IMR-90 (cell line): Measurements from ENCODE around the gene JPH3. TPM values are rescaled to one million over a fixed set of nuclear protein-coding genes. Genes with fewer than 3 reads are reported as not detected.

ENCODE experiments used
- ATAC-seq: fragments of 200-7000 bp; cut with Tn5 transposase; 2 replicates; pipeline ENCODE4 v1.9.1; 2020; ENCODE audit warnings: low read depth, mild to moderate bottlenecking, moderate library complexity
- BruUV-seq: library from RNA; stranded (reverse); fragments of 400-500 nt; replicated peaks from 2 replicates; lab custom pipeline; 2021; lab: Mats Ljungman, UMichigan
- CTCF ChIA-PET: fragments of 300-600 bp; formaldehyde crosslinking; extraction: SDS; loops from one replicate; lab custom pipeline; 2021; ENCODE audit warnings: antibody characterized with exemption; lab: Yijun Ruan, JAX
- POLR2A ChIA-PET: fragments of 300-600 bp; sonication (Branson Sonifier 250); formaldehyde crosslinking; loops from one replicate; lab custom pipeline; 2022; ENCODE audit warnings: antibody characterized with exemption; ENCODE audit not compliant: unreplicated experiment; lab: Charles Lee
- DNase-seq: peaks from one replicate; pipeline ENCODE4 v3.0.0; 2013
- H2AFZ ChIP-seq: replicated peaks from 2 replicates; pipeline ENCODE3; 2013; ENCODE audit warnings: low read length, mild to moderate bottlenecking; ENCODE audit not compliant: poor library complexity
- H2AK5ac ChIP-seq: 2 replicates; pipeline ENCODE4 v1.6.1; 2013; ENCODE audit warnings: low read depth, low read length, inconsistent platforms
- H2AK9ac ChIP-seq: replicated peaks from 2 replicates; pipeline ENCODE3; 2013; ENCODE audit warnings: mild to moderate bottlenecking, low read depth, low read length, moderate library complexity; ENCODE audit not compliant: poor library complexity
- H2BK120ac ChIP-seq: 2 replicates; pipeline ENCODE4 v1.6.1; 2013; ENCODE audit warnings: low read depth, low read length, inconsistent platforms
- H2BK15ac ChIP-seq: 3 replicates; pipeline ENCODE4 v1.6.1; 2013; ENCODE audit warnings: low read depth, low read length, inconsistent platforms
- H2BK20ac ChIP-seq: 2 replicates; pipeline ENCODE4 v1.6.1; 2013; ENCODE audit warnings: low read depth, mild to moderate bottlenecking, inconsistent platforms, low read length, moderate library complexity
- H2BK5ac ChIP-seq: 2 replicates; pipeline ENCODE4 v1.6.1; 2013; ENCODE audit warnings: mild to moderate bottlenecking, low read depth, low read length, inconsistent platforms; ENCODE audit not compliant: poor library complexity, severe bottlenecking
- H3K14ac ChIP-seq: replicated peaks from 2 replicates; pipeline ENCODE4 v1.6.1; 2013; ENCODE audit warnings: low read depth, low read length, inconsistent platforms
- H3K18ac ChIP-seq: 2 replicates; pipeline ENCODE4 v1.6.1; 2013; ENCODE audit warnings: low read depth, low read length, control low read depth
- H3K23ac ChIP-seq: 2 replicates; pipeline ENCODE4 v1.6.1; 2013; ENCODE audit warnings: low read depth, low read length, inconsistent platforms
- H3K27ac ChIP-seq: 2 replicates; pipeline ENCODE4 v1.5.1; 2013; ENCODE audit warnings: mild to moderate bottlenecking, control low read depth, low read length; ENCODE audit not compliant: insufficient read depth
- H3K27me3 ChIP-seq: 2 replicates; pipeline ENCODE4 v1.6.1; 2013; ENCODE audit warnings: low read length; ENCODE audit not compliant: control insufficient read depth, insufficient read depth
- H3K36me3 ChIP-seq: 2 replicates; pipeline ENCODE4 v1.6.1; 2013; ENCODE audit warnings: low read length, mixed read lengths; ENCODE audit not compliant: control insufficient read depth, insufficient read depth
- H3K4ac ChIP-seq: 2 replicates; pipeline ENCODE4 v1.6.1; 2013; ENCODE audit warnings: low read depth, low read length, inconsistent platforms
- H3K4me1 ChIP-seq: 2 replicates; pipeline ENCODE4 v1.6.1; 2013; ENCODE audit warnings: low read length, mixed read lengths; ENCODE audit not compliant: control insufficient read depth, insufficient read depth
- H3K4me2 ChIP-seq: 2 replicates; pipeline ENCODE4 v1.6.1; 2013; ENCODE audit warnings: low read depth, mild to moderate bottlenecking, control low read depth, low read length, moderate library complexity
- H3K4me3 ChIP-seq: 2 replicates; pipeline ENCODE4 v1.5.1; 2013; ENCODE audit warnings: low read depth, mild to moderate bottlenecking, control low read depth, low read length, moderate library complexity; ENCODE audit not compliant: insufficient read depth
- H3K56ac ChIP-seq: 2 replicates; pipeline ENCODE4 v1.6.1; 2013; ENCODE audit warnings: low read length, inconsistent platforms; ENCODE audit not compliant: insufficient read depth; ENCODE audit errors: extremely low read depth
- H3K79me1 ChIP-seq, 2 experiments: 2 replicates each; pipeline ENCODE4 v1.6.1; 2013; ENCODE audit warnings: low read length in 2 of 2, inconsistent platforms in 1 of 2, low read depth in 1 of 2
- H3K9ac ChIP-seq: 2 replicates; pipeline ENCODE4 v1.6.1; 2013; ENCODE audit warnings: low read depth, low read length, control low read depth
- H3K9me1 ChIP-seq: 2 replicates; pipeline ENCODE4 v1.6.1; 2013; ENCODE audit warnings: low read length, inconsistent platforms; ENCODE audit not compliant: insufficient read depth
- H3K9me3 ChIP-seq: 2 replicates; pipeline ENCODE4 v1.6.1; 2013; ENCODE audit warnings: low read length; ENCODE audit not compliant: control insufficient read depth, insufficient read depth
- H4K20me1 ChIP-seq: 2 replicates; pipeline ENCODE4 v1.6.1; 2013; ENCODE audit warnings: low read length, inconsistent platforms; ENCODE audit not compliant: insufficient read depth
- H4K5ac ChIP-seq: 2 replicates; pipeline ENCODE4 v1.6.1; 2013; ENCODE audit warnings: mild to moderate bottlenecking, low read depth, low read length, control low read depth
- H4K8ac ChIP-seq, 2 experiments: 2 replicates each; pipeline ENCODE4 v1.6.1; 2013; ENCODE audit warnings: low read depth in 2 of 2, low read length in 2 of 2, control low read depth in 1 of 2, inconsistent platforms in 1 of 2
- H4K91ac ChIP-seq: 2 replicates; pipeline ENCODE4 v1.6.1; 2013; ENCODE audit warnings: low read depth, low read length, inconsistent platforms; ENCODE audit not compliant: insufficient read depth
- BHLHE40 ChIP-seq: fragments of 150-350 bp; IDR thresholded peaks from 2 replicates; pipeline ENCODE4 v1.6.1; 2016; ENCODE audit warnings: mild to moderate bottlenecking, low read depth, low read length
- CHD1 ChIP-seq: IDR thresholded peaks from 2 replicates; pipeline ENCODE4 v1.6.1; 2012; ENCODE audit warnings: low read depth, low read length, improper control_type of control experiment
- FOS ChIP-seq: fragments of 150-350 bp; IDR thresholded peaks from 2 replicates; pipeline ENCODE4 v1.6.1; 2016; ENCODE audit warnings: low read depth, low read length
- MAFK ChIP-seq: IDR thresholded peaks from 2 replicates; pipeline ENCODE4 v1.6.1; 2012; ENCODE audit warnings: low read depth, low read length, improper control_type of control experiment
- MAZ ChIP-seq: IDR thresholded peaks from 2 replicates; pipeline ENCODE4 v1.6.1; 2012; ENCODE audit warnings: low read depth, mild to moderate bottlenecking, low read length, improper control_type of control experiment, moderate library complexity, borderline replicate concordance
- MXI1 ChIP-seq: IDR thresholded peaks from 2 replicates; pipeline ENCODE4 v1.6.1; 2012; ENCODE audit warnings: low read depth, mild to moderate bottlenecking, low read length, moderate library complexity, borderline replicate concordance
- NFE2L2 ChIP-seq: fragments of 150-350 bp; IDR thresholded peaks from 2 replicates; pipeline ENCODE4 v1.6.1; 2016; ENCODE audit warnings: low read depth, mild to moderate bottlenecking, low read length
- POLR2A ChIP-seq: IDR thresholded peaks from 2 replicates; pipeline ENCODE4 v1.6.1; 2012; ENCODE audit warnings: mild to moderate bottlenecking, low read depth, low read length
- RAD21 ChIP-seq: IDR thresholded peaks from 2 replicates; pipeline ENCODE4 v1.6.1; 2012; ENCODE audit warnings: low read length, improper control_type of control experiment
- RCOR1 ChIP-seq: IDR thresholded peaks from 2 replicates; pipeline ENCODE4 v1.6.1; 2012; ENCODE audit warnings: mild to moderate bottlenecking, low read length, improper control_type of control experiment; ENCODE audit not compliant: insufficient replicate concordance
- RFX5 ChIP-seq: IDR thresholded peaks from 2 replicates; pipeline ENCODE4 v1.8.0; 2012; ENCODE audit warnings: low read depth, mild to moderate bottlenecking, low read length, moderate library complexity
- SMC3 ChIP-seq: fragments of 150-350 bp; IDR thresholded peaks from 2 replicates; pipeline ENCODE4 v1.6.1; 2016; ENCODE audit warnings: low read depth, mild to moderate bottlenecking, antibody characterized with exemption, low read length, moderate library complexity
- WGBS, 2 experiments: methylation state at CpG; one replicate each; pipeline versions ENCODE4 v1.1.5 to v1.1.7; 2013; ENCODE audit warnings: missing lambda C conversion rate in 2 of 2; ENCODE audit not compliant: insufficient read length in 1 of 2; ENCODE audit errors: extremely low coverage in 2 of 2; 5-methylcytosine and 5-hydroxymethylcytosine counted together
- dilution Hi-C: fragments of 300-500 bp; cut with HindIII; formaldehyde crosslinking; loops from one replicate; pipeline ENCODE4 v1.14.3; 2018; ENCODE audit warnings: low sequenced_read_pairs; ENCODE audit not compliant: unreplicated experiment
- in situ Hi-C: fragments of 300-500 bp; cut with MboI; formaldehyde crosslinking; loops from 3 replicates; pipeline ENCODE4 v1.14.3; 2019; ENCODE audit warnings: low sequenced_read_pairs, inconsistent platforms, mixed read lengths
- intact Hi-C: fragments of 100-400 bp; cut with micrococcal nuclease; formaldehyde crosslinking; loops from 2 replicates; pipeline ENCODE4 v1.10.0; 2022
- polyA plus RNA-seq, 3 experiments: library from polyadenylated mRNA; depleted of rRNA; stranded (reverse); fragments of >200 nt; gene quantifications; 2 replicates each; pipeline ENCODE4 v1.2.3, GENCODE V29; 2012; ENCODE audit warnings: low replicate concordance in 1 of 3
- total RNA-seq: library from RNA; depleted of rRNA; stranded (reverse); fragments of >200 nt; gene quantifications from 2 replicates; pipeline ENCODE4 v1.2.3, GENCODE V29; 2012
- TF ChIP-seq, protein P1 (sequence below): fragments of 150-350 bp; IDR thresholded peaks from 2 replicates; pipeline ENCODE4 v1.6.1; 2017; ENCODE audit warnings: mild to moderate bottlenecking, antibody characterized with exemption, low read length, low read depth
- TF ChIP-seq, protein P2 (sequence below): conservative IDR thresholded peaks from 2 replicates; pipeline ENCODE4 v1.5.1; 2012; ENCODE audit warnings: mild to moderate bottlenecking, low read depth, low read length, improper control_type of control experiment

JPH3 gene
- total and polyA plus RNA-seq, 2 of the 4 experiments (the other 2 are of a cell fraction), result 0.03 TPM; not detected in 1

DNA sequence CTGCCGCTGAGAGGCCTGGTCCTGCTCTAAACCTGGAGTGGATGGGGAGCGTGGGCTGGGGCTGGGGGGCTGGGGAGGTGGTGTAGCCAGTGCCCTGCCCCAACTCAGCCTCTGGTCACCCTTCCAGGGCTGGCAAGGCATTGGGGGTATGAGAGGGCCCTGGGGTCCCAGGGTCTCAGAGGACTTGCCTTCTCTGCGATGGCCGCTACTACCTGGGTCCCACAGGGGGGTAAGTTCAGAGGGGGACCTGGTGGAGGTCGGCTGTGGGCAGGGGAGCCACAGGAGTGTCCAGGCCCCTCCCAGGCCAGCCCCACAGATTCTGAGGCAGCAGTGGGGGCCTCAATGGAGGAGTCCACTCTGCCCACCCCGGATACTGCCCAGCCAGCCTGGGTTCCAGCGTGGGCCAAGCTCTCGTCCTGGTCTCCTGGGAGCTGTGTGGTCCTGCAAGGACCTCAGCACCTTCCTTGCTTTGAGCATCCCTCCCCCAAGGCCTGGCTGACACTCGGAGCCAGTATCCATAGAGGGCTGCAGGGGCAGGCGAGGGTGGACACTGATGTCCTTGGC lies 20.5 kb downstream of the JPH3 start:
- no peak overlapping the region for H3K23ac ChIP-seq
- ChIA-PET POLR2A (no interaction called here), CTCF (no interaction called here)
- ATAC-seq (no peak), DNase-seq (no peak)
- in situ Hi-C loops, result no loop called here
- H3K4me1 ChIP-seq, result no peaks in the 10 kb centered on the region
- dilution Hi-C loops, result no loop called here
- H2AFZ ChIP-seq, result no peak overlapping the region
- no TSS peak for BruUV-seq
- no peak overlapping the region for H4K91ac ChIP-seq
- no peaks in the 10 kb centered on the region for H3K9me3 ChIP-seq
- no peak overlapping the region for H3K4me2 ChIP-seq
- no peak overlapping the region for H3K27ac ChIP-seq
- H3K79me1 ChIP-seq, result no peaks in the 10 kb centered on the region
- intact Hi-C loops, result no loop called here
- no peaks in the 10 kb centered on the region for H4K20me1 ChIP-seq
- no peak overlapping the region for H3K4me3 ChIP-seq
- H2BK15ac ChIP-seq, result no peak overlapping the region
- no peak overlapping the region for H4K5ac ChIP-seq
- no peak overlapping the region for H2BK5ac ChIP-seq
- H3K18ac ChIP-seq, result no peak overlapping the region
- TF ChIP-seq RAD21 (no peak), MXI1 (no peak), POLR2A (no peak), NFE2L2 (no peak), BHLHE40 (no peak), CHD1 (no peak), RCOR1 (no peak), FOS (no peak), MAZ (no peak), MAFK (no peak), SMC3 (no peak), RFX5 (no peak)
- TF ChIP-seq, protein P1, sequence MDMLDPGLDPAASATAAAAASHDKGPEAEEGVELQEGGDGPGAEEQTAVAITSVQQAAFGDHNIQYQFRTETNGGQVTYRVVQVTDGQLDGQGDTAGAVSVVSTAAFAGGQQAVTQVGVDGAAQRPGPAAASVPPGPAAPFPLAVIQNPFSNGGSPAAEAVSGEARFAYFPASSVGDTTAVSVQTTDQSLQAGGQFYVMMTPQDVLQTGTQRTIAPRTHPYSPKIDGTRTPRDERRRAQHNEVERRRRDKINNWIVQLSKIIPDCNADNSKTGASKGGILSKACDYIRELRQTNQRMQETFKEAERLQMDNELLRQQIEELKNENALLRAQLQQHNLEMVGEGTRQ, result no peak
- TF ChIP-seq, protein P2, sequence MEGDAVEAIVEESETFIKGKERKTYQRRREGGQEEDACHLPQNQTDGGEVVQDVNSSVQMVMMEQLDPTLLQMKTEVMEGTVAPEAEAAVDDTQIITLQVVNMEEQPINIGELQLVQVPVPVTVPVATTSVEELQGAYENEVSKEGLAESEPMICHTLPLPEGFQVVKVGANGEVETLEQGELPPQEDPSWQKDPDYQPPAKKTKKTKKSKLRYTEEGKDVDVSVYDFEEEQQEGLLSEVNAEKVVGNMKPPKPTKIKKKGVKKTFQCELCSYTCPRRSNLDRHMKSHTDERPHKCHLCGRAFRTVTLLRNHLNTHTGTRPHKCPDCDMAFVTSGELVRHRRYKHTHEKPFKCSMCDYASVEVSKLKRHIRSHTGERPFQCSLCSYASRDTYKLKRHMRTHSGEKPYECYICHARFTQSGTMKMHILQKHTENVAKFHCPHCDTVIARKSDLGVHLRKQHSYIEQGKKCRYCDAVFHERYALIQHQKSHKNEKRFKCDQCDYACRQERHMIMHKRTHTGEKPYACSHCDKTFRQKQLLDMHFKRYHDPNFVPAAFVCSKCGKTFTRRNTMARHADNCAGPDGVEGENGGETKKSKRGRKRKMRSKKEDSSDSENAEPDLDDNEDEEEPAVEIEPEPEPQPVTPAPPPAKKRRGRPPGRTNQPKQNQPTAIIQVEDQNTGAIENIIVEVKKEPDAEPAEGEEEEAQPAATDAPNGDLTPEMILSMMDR, result no peak
- H3K36me3 ChIP-seq, result no peaks in the 10 kb centered on the region
- no peak overlapping the region for H2BK120ac ChIP-seq
- no peak overlapping the region for H2AK9ac ChIP-seq
- H4K8ac ChIP-seq, result no peak overlapping the region
- no peak overlapping the region for H3K4ac ChIP-seq
- H3K56ac ChIP-seq, result no peak overlapping the region
- H2BK20ac ChIP-seq, result no peak overlapping the region
- 62% methylated on average over 2 of the region's 10 CpGs; no CpG with 5 or more reads in 1 of the 2 experiments for WGBS, 2 experiments
- no peak overlapping the region for H2AK5ac ChIP-seq
- peaks cover 69% of the 10 kb centered on the region for H3K27me3 ChIP-seq
- H3K9me1 ChIP-seq, result no peaks in the 10 kb centered on the region
- no peak overlapping the region for H3K14ac ChIP-seq
- H3K9ac ChIP-seq, result no peak overlapping the region
